ENCODE results near the gene RHOA. TPM values are rescaled to one million over a fixed set of nuclear protein-coding genes. Genes with fewer than 3 reads are reported as not detected.

The RHOA gene
- total RNA-seq, 1 experiment from 2014 or later = 278 TPM

GRCh38 chr3:49445391-49445790 lies 33.6 kb upstream of the RHOA start:
- no peak for TF ChIP-seq EZH2phosphoT487 (IDR thresholded peaks at IDR 0.05; ENCODE audit: borderline replicate concordance, low read length)
- TF ChIP-seq EZH2 (IDR thresholded peaks at IDR 0.05; ENCODE audit: low read length, unreplicated experiment) = no peak
- TF ChIP-seq CTCF (conservative IDR thresholded peaks at IDR 0.05; ENCODE audit: low read depth, low read length) = no peak
- Histone ChIP-seq H3K4me1 (ENCODE audit: insufficient read depth, low read length) (peaks cover 8% of the 10 kb centered on the region), H4K20me1 (ENCODE audit: low read length) (no peaks in the 10 kb centered on the region), H3K36me3 (ENCODE audit: low read depth, low read length) (no peaks in the 10 kb centered on the region), H3K27me3 (ENCODE audit: low read length) (no peaks in the 10 kb centered on the region), H3K9ac (ENCODE audit: low read length) (no peak overlapping the region), H3K27ac (ENCODE audit: low read length) (no peak overlapping the region), H3K9me2 (replicated peaks; ENCODE audit: low read length) (no peaks in the 10 kb centered on the region), H3K79me2 (ENCODE audit: low read length) (no peaks in the 10 kb centered on the region), H3K4me2 (ENCODE audit: low read length) (no peak overlapping the region), H3K9me3 (ENCODE audit: low read length) (no peaks in the 10 kb centered on the region), H2AFZ (ENCODE audit: low read length) (no peak overlapping the region), H3F3A (ENCODE audit: low read length, unreplicated experiment) (no peaks in the 10 kb centered on the region), H3K4me3 (ENCODE audit: low read length) (no peak overlapping the region)
- no TSS peak for BruUV-seq (replicated peaks)
- DNase-seq (no peak), ATAC-seq (no peak)
- CTCF ChIA-PET = no interaction called here
- intact Hi-C loops (cut with micrococcal nuclease) = no loop called here
- POLR2A ChIA-PET (ENCODE audit: unreplicated experiment) = no interaction called here

- Histone ChIP-seq H4K20me1 (ENCODE audit: low read length) (no peaks in the 10 kb centered on the region), H3K27ac (ENCODE audit: low read length) (no peak overlapping the region), H3K9ac (ENCODE audit: low read length) (no peak overlapping the region), H3K27me3 (ENCODE audit: low read length) (no peaks in the 10 kb centered on the region), H3F3A (ENCODE audit: low read length, unreplicated experiment) (no peaks in the 10 kb centered on the region), H2AFZ (ENCODE audit: low read length) (no peak overlapping the region), H3K4me1 (ENCODE audit: insufficient read depth, low read length) (no peaks in the 10 kb centered on the region), H3K9me2 (replicated peaks; ENCODE audit: low read length) (no peaks in the 10 kb centered on the region), H3K4me3 (ENCODE audit: low read length) (no peak overlapping the region), H3K4me2 (ENCODE audit: low read length) (no peak overlapping the region), H3K36me3 (ENCODE audit: low read depth, low read length) (no peaks in the 10 kb centered on the region), H3K79me2 (ENCODE audit: low read length) (no peaks in the 10 kb centered on the region), H3K9me3 (ENCODE audit: low read length) (no peaks in the 10 kb centered on the region)
- no TSS peak for BruUV-seq (replicated peaks)
- POLR2A ChIA-PET (ENCODE audit: unreplicated experiment) = no interaction called here
- intact Hi-C loops (cut with micrococcal nuclease) = no loop called here
- CTCF ChIA-PET = no interaction called here
- DNase-seq (no peak), ATAC-seq (no peak)
- no peak for TF ChIP-seq EZH2 (IDR thresholded peaks at IDR 0.05; ENCODE audit: low read length, unreplicated experiment)
These were observed 23.0 kb upstream of the RHOA start for GRCh38 chr3:49434731-49435130.

GRCh38 chr3:49428752-49429080 lies 16.9 kb upstream of the RHOA start:
- Histone ChIP-seq H3K9me2 (replicated peaks; ENCODE audit: low read length) (no peaks in the 10 kb centered on the region), H3K9me3 (ENCODE audit: low read length) (no peaks in the 10 kb centered on the region), H3K4me3 (ENCODE audit: low read length) (peak overlapping the region; percentile 72), H3K9ac (ENCODE audit: low read length) (peak overlapping the region; percentile 85), H3K4me1 (ENCODE audit: insufficient read depth, low read length) (peaks cover 5% of the 10 kb centered on the region; the same call in 1 of the 2 replicates), H3K79me2 (ENCODE audit: low read length) (no peaks in the 10 kb centered on the region), H3K27ac (ENCODE audit: low read length) (no peak overlapping the region), H4K20me1 (ENCODE audit: low read length) (no peaks in the 10 kb centered on the region), H2AFZ (ENCODE audit: low read length) (peak overlapping the region; percentile 98), H3K27me3 (ENCODE audit: low read length) (no peaks in the 10 kb centered on the region), H3K36me3 (ENCODE audit: low read depth, low read length) (no peaks in the 10 kb centered on the region), H3F3A (ENCODE audit: low read length, unreplicated experiment) (no peaks in the 10 kb centered on the region), H3K4me2 (ENCODE audit: low read length) (peak overlapping the region; percentile 80)
- ATAC-seq = peak; percentile 3; the same call in 1 of the 2 replicates
- TF ChIP-seq CTCF (conservative IDR thresholded peaks at IDR 0.05; ENCODE audit: low read depth, low read length) (no peak), EZH2phosphoT487 (IDR thresholded peaks at IDR 0.05; ENCODE audit: borderline replicate concordance, low read length) (no peak), EZH2 (IDR thresholded peaks at IDR 0.05; ENCODE audit: low read length, unreplicated experiment) (no peak)
- DNase-seq = no peak
- POLR2A ChIA-PET (ENCODE audit: unreplicated experiment) = interaction anchor here (0.6 to 1.0 kb wide), 3 partner anchors 17 to 496 kb away, joined by 3 to 7 read pairs (median 4); partner anchors contain the start of gene RHOA
- CTCF ChIA-PET = interaction anchor here (1.0 to 1.4 kb wide), 2 partner anchors 20 to 104 kb away, joined by 5 read pairs; no protein-coding TSS in a partner anchor
- BruUV-seq (replicated peaks) = TSS peak; percentile 84
- intact Hi-C loops (cut with micrococcal nuclease) = loop anchor here (1.0 kb wide), 1 partner anchor 41 kb away; no protein-coding TSS in a partner anchor

All from PC-3 (cell line).